MM.1S (cell line): ENCODE results near the gene BRI3.

ENCODE experiments used
- DNase-seq: peaks from one replicate; pipeline ENCODE4 v3.0.0-alpha.2; 2015
- H2AFZ ChIP-seq: fragments of 300-600 bp; sonication (generic); 2 replicates; pipeline ENCODE4 v1.6.0; 2016; ENCODE audit warnings: antibody characterized with exemption, low read length
- H3F3A ChIP-seq: fragments of 300-600 bp; sonication (generic); 2 replicates; pipeline ENCODE4 v1.6.1; 2016; ENCODE audit warnings: mild to moderate bottlenecking, antibody characterized with exemption, low read length, moderate library complexity, mixed read lengths; ENCODE audit not compliant: insufficient read depth
- H3K27ac ChIP-seq: fragments of 300-600 bp; sonication (generic); 2 replicates; pipeline ENCODE4 v1.5.1; 2016; ENCODE audit warnings: mild to moderate bottlenecking, low read length
- H3K27me3 ChIP-seq: fragments of 300-600 bp; sonication (generic); replicated peaks from 2 replicates; pipeline ENCODE4 v1.6.0; 2016; ENCODE audit warnings: low read length; ENCODE audit not compliant: insufficient read depth
- H3K36me3 ChIP-seq: fragments of 300-600 bp; sonication (generic); replicated peaks from 2 replicates; pipeline ENCODE4 v1.6.1; 2016; ENCODE audit warnings: mild to moderate bottlenecking, low read length, mixed read lengths; ENCODE audit not compliant: insufficient read depth
- H3K4me1 ChIP-seq: fragments of 300-600 bp; sonication (generic); 2 replicates; pipeline ENCODE4 v1.6.1; 2016; ENCODE audit warnings: low read length, mixed read lengths
- H3K4me2 ChIP-seq: fragments of 300-600 bp; sonication (generic); 2 replicates; pipeline ENCODE4 v1.6.0; 2016; ENCODE audit warnings: low read depth, low read length
- H3K4me3 ChIP-seq: fragments of 300-600 bp; sonication (generic); 2 replicates; pipeline ENCODE4 v1.5.1; 2016; ENCODE audit warnings: low read length, mixed read lengths
- H3K79me2 ChIP-seq: fragments of 300-600 bp; sonication (generic); 2 replicates; pipeline ENCODE4 v1.6.1; 2016; ENCODE audit warnings: mixed run types, low read length, mixed read lengths
- H3K9ac ChIP-seq: fragments of 300-600 bp; sonication (generic); 2 replicates; pipeline ENCODE4 v1.6.1; 2016; ENCODE audit warnings: low read length, mixed read lengths
- H3K9me2 ChIP-seq: fragments of 300-600 bp; sonication (generic); replicated peaks from 2 replicates; pipeline ENCODE4 v1.6.1; 2016; ENCODE audit warnings: mild to moderate bottlenecking, low read length, mixed read lengths; ENCODE audit not compliant: insufficient read depth
- H3K9me3 ChIP-seq: fragments of 300-600 bp; sonication (generic); replicated peaks from 2 replicates; pipeline ENCODE4 v1.6.1; 2016; ENCODE audit warnings: mild to moderate bottlenecking, low read length, mixed read lengths; ENCODE audit not compliant: insufficient read depth
- H4K20me1 ChIP-seq: fragments of 300-600 bp; sonication (generic); 2 replicates; pipeline ENCODE4 v1.6.1; 2016; ENCODE audit warnings: mild to moderate bottlenecking, low read length, moderate library complexity, mixed read lengths; ENCODE audit not compliant: insufficient read depth
- CTCF ChIP-seq: fragments of 300-600 bp; sonication (generic); IDR thresholded peaks from 2 replicates; pipeline ENCODE4 v1.5.1; 2016; ENCODE audit warnings: antibody characterized with exemption, low read length, mixed read lengths
- EZH2 ChIP-seq: fragments of 300-600 bp; sonication (generic); optimal IDR thresholded peaks from 2 replicates; pipeline ENCODE3; 2017; ENCODE audit warnings: low read depth, mild to moderate bottlenecking, antibody characterized with exemption, low read length, mixed read lengths
- EZH2phosphoT487 ChIP-seq: fragments of 300-600 bp; sonication (generic); IDR thresholded peaks from 2 replicates; pipeline ENCODE4 v1.6.1; 2018; ENCODE audit warnings: antibody characterized with exemption, low read length

Gene BRI3

DNA sequence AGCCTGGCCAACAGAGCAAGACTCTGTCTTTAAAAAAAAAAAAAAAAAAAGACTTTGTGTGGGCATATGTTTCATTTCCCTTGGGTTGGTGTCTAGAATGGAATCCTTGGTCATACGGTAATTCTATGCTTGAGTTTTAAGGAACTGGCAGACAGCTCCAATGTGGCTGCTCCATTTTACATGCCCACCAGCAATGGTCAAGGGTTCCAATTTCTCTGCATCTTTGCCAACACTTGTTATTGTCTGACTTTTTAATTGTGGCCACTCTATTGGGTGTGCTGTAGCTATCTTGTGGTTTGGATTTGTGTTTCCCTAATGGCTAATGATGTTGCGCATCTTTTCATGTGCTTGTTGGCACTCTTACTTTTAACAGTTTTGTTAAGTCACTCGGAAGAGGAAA lies 57.6 kb downstream of the BRI3 start:
- Histone ChIP-seq H3F3A (no peaks in the 10 kb centered on the region), H3K9me3 (no peaks in the 10 kb centered on the region), H3K79me2 (peaks cover 2% of the 10 kb centered on the region; the same call in 1 of the 2 replicates), H4K20me1 (no peaks in the 10 kb centered on the region), H3K4me2 (no peak overlapping the region), H2AFZ (no peak overlapping the region), H3K9me2 (no peaks in the 10 kb centered on the region), H3K36me3 (no peaks in the 10 kb centered on the region), H3K27me3 (no peaks in the 10 kb centered on the region), H3K4me1 (no peaks in the 10 kb centered on the region), H3K4me3 (no peak overlapping the region), H3K9ac (no peak overlapping the region), H3K27ac (no peak overlapping the region)
- no peak for DNase-seq
- no peak for TF ChIP-seq EZH2
- no peak for TF ChIP-seq EZH2phosphoT487
- TF ChIP-seq CTCF = no peak

GRCh38 chr7:98341106-98341505 lies 59.6 kb downstream of the BRI3 start:
- Histone ChIP-seq H3K4me1 (no peaks in the 10 kb centered on the region), H3K9me3 (no peaks in the 10 kb centered on the region), H3F3A (no peaks in the 10 kb centered on the region), H3K4me3 (no peak overlapping the region), H3K27ac (no peak overlapping the region), H3K9me2 (no peaks in the 10 kb centered on the region), H3K79me2 (peaks cover 6% of the 10 kb centered on the region), H3K36me3 (no peaks in the 10 kb centered on the region), H3K27me3 (no peaks in the 10 kb centered on the region), H3K9ac (no peak overlapping the region), H3K4me2 (no peak overlapping the region), H2AFZ (no peak overlapping the region), H4K20me1 (no peaks in the 10 kb centered on the region)
- no peak for DNase-seq
- TF ChIP-seq CTCF (no peak), EZH2 (no peak), EZH2phosphoT487 (no peak)
